ENCODE data around the gene TNC.

- no peak for TF ChIP-seq EZH2phosphoT487 (IDR thresholded peaks at IDR 0.05; ENCODE audit: insufficient read depth, low read depth)
- TF ChIP-seq EZH2 (IDR thresholded peaks at IDR 0.05; ENCODE audit: insufficient read depth, poor library complexity, severe bottlenecking) = no peak
Measured at GRCh38 chr9:115035841-115036612, 81.9 kb downstream of the TNC start.

Measured in GM23248 (cell line).